Body of pancreas (tissue), 4 donors: Measurements from ENCODE around the gene GLI3.

ENCODE experiments used
- CTCF ChIP-seq, 7 experiments: fragments of 450-650 bp in 4 of 7; fragments of 200-600 bp in 3 of 7; sonication (generic) in 3 of 7; IDR thresholded peaks; one replicate each; pipeline ENCODE4 v1.5.1; 2016 to 2019; ENCODE audit warnings: antibody characterized with exemption in 7 of 7
- POLR2A ChIP-seq, 3 donors: fragments of 450-650 bp; IDR thresholded peaks; one replicate each; pipeline ENCODE4 v1.6.1; 2016; ENCODE audit warnings: antibody characterized with exemption in 3 of 3, mild to moderate bottlenecking in 2 of 3

- no peak for TF ChIP-seq CTCF (IDR thresholded peaks at IDR 0.05)
- no peak for TF ChIP-seq POLR2A (IDR thresholded peaks at IDR 0.05)
These were observed 23.9 kb downstream of the GLI3 start for GRCh38 chr7:42213093-42213492.
